LNCAP (cell line): ENCODE data around the gene LYPD6B.

ENCODE experiments used
- TF ChIP-seq, protein P1 (sequence below): fragments of 450-650 bp; IDR thresholded peaks from 2 replicates; pipeline ENCODE4 v1.5.1; 2017; ENCODE audit warnings: mild to moderate bottlenecking

The LYPD6B gene

DNA sequence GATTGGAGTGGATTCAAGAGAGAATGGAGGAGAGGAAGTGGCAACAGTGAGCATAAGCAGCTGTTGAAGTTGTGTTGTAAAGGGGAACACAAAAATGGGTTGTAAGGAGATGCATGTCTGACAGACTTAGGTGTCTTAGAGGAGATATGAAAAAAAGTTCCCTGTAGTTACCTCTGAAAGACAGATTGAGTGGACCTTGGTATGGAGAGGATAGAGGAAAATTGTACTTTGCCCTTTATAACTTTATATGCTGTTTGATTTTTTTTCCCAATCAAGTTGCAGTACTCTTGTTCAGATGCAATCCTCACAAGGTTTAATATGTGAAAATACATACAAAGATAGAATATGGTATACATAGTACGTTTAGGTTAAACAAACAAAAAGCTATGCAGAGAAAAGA, 73.6 kb downstream of the LYPD6B start:
- TF ChIP-seq, protein P1, sequence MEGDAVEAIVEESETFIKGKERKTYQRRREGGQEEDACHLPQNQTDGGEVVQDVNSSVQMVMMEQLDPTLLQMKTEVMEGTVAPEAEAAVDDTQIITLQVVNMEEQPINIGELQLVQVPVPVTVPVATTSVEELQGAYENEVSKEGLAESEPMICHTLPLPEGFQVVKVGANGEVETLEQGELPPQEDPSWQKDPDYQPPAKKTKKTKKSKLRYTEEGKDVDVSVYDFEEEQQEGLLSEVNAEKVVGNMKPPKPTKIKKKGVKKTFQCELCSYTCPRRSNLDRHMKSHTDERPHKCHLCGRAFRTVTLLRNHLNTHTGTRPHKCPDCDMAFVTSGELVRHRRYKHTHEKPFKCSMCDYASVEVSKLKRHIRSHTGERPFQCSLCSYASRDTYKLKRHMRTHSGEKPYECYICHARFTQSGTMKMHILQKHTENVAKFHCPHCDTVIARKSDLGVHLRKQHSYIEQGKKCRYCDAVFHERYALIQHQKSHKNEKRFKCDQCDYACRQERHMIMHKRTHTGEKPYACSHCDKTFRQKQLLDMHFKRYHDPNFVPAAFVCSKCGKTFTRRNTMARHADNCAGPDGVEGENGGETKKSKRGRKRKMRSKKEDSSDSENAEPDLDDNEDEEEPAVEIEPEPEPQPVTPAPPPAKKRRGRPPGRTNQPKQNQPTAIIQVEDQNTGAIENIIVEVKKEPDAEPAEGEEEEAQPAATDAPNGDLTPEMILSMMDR = no peak

DNA sequence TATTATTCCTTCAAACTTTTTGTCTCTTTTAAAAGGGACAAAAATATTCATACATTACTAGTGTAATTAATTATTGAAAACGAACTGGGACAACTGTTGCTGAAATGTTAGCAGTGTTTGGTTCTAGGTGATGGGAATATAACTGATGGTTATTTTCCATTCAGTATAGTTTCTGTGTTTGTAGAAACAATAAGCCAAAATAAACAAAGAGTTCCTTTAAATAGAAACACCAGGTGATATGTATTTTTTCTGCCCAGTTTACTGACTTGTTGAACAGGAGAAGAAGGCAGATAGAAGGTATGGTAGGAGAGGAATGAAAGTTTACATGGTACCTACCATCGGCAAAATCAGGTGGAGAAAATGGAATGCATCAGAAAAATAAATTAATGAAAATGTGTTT, 74.2 kb downstream of the LYPD6B start:
- TF ChIP-seq, protein P1 = no peak

DNA sequence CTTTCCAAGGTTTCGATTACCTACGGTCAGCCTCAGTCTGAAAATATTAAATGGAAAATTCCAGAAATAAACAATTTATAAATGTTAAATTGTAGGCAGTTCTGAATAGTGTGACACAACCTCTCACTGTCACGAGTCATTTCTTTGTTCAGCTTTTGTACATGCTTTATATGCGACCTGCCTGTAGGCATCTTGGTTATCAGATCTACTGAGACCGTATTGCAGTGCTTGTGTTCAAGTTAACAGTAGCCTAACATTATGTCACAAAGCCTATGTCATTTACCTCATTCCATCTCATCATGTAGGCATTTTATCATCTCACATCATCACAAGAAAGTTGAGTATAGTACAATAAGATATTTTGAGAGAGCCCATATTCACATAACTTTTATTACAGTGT, 77.3 kb downstream of the LYPD6B start:
- TF ChIP-seq, protein P1 = no peak

DNA sequence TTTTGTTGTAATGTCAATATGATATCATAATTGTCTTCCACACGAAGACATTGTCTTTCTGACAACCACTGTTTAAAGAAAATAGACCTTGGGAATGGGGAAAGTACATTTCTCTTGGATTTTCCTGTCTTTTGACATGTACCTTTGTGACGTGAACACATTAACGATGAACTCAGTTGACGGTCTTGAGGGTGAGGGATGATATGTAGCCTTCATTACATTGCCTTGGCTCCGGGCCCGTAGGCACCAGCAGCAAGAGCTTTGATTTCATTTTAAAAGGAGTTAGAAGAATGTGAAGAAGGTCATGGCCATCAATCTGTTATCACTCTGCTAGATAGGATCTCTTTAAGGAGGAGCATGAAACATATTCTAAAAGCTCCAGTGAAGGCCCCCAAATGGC, 80.9 kb downstream of the LYPD6B start:
- TF ChIP-seq, protein P1 = no peak

DNA sequence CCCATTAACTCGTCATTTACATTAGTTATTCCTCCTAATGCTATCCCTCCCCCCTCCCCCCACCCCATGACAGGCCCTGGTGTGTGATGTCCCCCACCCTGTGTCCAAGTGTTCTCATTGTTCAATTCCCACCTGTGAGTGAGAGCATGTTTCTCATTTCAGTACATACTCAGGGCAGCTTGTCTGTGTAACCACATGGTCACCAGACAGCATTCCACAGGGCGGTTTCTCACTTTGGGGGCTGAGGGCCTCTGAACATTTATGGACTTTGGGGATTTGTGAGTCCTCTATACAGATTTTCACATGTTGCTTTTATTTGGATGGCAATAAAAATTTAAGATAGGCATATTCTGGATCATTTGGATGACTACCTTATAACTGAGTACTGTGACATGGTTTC, 84.0 kb downstream of the LYPD6B start:
- TF ChIP-seq, protein P1 = no peak

DNA sequence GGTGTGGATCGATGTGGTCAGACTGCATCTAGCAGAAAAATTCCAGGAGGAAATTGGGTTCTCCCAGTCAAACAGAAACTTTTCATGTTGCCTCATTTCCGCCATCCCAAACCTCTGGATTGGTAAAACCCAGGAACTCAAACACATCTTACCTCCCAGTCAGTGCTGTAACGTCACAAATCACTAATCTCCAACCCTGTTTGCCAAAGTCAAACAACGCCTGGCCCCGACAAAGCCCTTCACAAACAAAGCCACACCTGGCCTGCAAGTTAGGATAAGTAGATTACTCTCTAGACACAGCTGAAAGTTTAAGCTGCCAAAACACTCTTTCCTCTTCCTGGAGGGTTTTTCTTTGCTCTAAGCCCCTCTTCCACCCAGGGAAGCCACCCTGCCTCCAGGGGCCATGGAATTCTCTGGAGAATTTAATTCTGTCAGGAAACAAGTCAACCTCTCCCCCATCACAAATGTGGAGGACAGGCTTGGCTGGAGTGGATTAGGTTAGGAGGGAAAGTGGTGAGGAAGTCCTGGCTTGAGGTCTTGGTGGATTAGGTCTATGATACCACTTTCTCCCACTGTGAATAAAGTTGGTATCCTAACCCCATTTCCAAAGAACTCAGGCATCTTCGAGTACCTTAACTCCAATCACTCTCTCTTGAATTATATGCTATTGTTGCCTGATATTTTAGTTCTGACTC, 86.7 kb downstream of the LYPD6B start:
- TF ChIP-seq, protein P1 = no peak

DNA sequence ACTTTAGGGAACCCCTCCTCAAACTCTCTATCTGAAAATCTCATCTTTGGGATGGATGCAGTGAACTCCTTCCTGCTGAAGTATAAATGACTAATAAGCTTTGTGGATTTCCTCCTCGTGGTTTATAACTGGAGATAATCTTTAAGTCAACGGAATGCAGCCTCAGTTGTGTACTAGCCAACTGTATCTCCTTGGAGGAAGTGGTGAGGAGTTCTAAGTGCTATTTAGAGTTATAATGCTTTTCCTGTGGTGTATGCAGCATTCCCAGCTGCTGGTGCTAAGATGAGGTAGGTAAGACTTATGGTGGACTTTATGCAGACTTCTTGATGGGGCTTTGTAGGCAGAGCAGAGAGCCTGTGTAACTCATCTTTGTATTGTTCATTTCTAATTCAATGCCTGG, 90.9 kb downstream of the LYPD6B start:
- TF ChIP-seq, protein P1 = no peak

DNA sequence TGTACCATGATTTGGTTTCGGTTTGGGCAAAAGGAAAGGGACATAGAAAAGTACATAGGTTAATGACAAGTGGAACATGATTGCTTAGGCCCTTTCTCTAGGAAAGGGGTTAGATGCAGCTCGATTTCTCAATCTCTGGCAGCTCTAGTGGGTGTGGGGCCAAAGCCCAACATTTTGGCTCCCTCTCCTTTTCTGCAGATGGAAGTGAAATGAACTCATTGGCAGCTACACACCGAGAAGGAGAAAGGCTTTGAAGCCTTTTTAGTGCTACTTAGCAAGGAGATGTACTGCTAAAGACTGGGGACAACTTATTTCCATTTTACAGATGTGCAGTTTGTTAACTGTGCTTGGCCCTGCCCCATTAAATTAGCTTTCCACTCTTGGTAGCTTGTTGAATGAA, 93.8 kb downstream of the LYPD6B start:
- TF ChIP-seq, protein P1 = no peak
